Endothelial cell (in vitro differentiated cells): Measurements from ENCODE around the gene NR5A2. TPM values are rescaled to one million over a fixed set of nuclear protein-coding genes. Genes with fewer than 3 reads are reported as not detected.

Source experiments
- DNase-seq: peaks from one replicate; pipeline ENCODE4 v3.0.0; 2021; ENCODE audit warnings: low spot score
- H3K27ac Mint-ChIP-seq: one replicate; pipeline ENCODE4 v1.8.0; 2021; ENCODE audit warnings: mixed read lengths, inconsistent platforms; ENCODE audit not compliant: unreplicated experiment
- H3K27me3 Mint-ChIP-seq: one replicate; pipeline ENCODE4 v1.8.0; 2021; ENCODE audit warnings: mild to moderate bottlenecking, moderate library complexity, mixed read lengths, inconsistent platforms; ENCODE audit not compliant: unreplicated experiment
- H3K36me3 Mint-ChIP-seq: one replicate; pipeline ENCODE4 v1.8.0; 2021; ENCODE audit warnings: mild to moderate bottlenecking, low read depth, mixed read lengths, inconsistent platforms; ENCODE audit not compliant: unreplicated experiment
- H3K4me1 Mint-ChIP-seq: one replicate; pipeline ENCODE4 v1.8.0; 2021; ENCODE audit warnings: mild to moderate bottlenecking, mixed read lengths, inconsistent platforms; ENCODE audit not compliant: unreplicated experiment
- H3K4me3 Mint-ChIP-seq: one replicate; pipeline ENCODE4 v1.8.0; 2021; ENCODE audit warnings: mild to moderate bottlenecking, mixed read lengths, inconsistent platforms; ENCODE audit not compliant: unreplicated experiment
- H3K9me3 Mint-ChIP-seq: one replicate; pipeline ENCODE4 v1.8.0; 2021; ENCODE audit warnings: mixed read lengths, inconsistent platforms; ENCODE audit not compliant: unreplicated experiment
- total RNA-seq: library from RNA; stranded (reverse); fragmentation: NEBNext Ultra II Directional; extraction: Animal tissue kit (Norgen Biotek cat#: 25700); gene quantifications from one replicate; pipeline ENCODE4 v1.2.1, GENCODE V29; 2021; ENCODE audit not compliant: unreplicated experiment
- TF ChIP-seq, protein P1 (sequence below): fragments of 200-600 bp; sonication (generic); IDR thresholded peaks from one replicate; pipeline ENCODE4 v1.5.0; 2021; ENCODE audit warnings: antibody characterized with exemption; ENCODE audit not compliant: unreplicated experiment

Gene NR5A2
- total RNA-seq, 1 donor from 2014 or later: 7.0 TPM

- Mint-ChIP-seq H3K4me3 (no peak overlapping the region), H3K27ac (no peak overlapping the region), H3K9me3 (no peaks in the 10 kb centered on the region), H3K4me1 (peaks cover 6% of the 10 kb centered on the region), H3K36me3 (no peaks in the 10 kb centered on the region), H3K27me3 (peaks cover 5% of the 10 kb centered on the region)
- DNase-seq: no peak
- TF ChIP-seq, protein P1, sequence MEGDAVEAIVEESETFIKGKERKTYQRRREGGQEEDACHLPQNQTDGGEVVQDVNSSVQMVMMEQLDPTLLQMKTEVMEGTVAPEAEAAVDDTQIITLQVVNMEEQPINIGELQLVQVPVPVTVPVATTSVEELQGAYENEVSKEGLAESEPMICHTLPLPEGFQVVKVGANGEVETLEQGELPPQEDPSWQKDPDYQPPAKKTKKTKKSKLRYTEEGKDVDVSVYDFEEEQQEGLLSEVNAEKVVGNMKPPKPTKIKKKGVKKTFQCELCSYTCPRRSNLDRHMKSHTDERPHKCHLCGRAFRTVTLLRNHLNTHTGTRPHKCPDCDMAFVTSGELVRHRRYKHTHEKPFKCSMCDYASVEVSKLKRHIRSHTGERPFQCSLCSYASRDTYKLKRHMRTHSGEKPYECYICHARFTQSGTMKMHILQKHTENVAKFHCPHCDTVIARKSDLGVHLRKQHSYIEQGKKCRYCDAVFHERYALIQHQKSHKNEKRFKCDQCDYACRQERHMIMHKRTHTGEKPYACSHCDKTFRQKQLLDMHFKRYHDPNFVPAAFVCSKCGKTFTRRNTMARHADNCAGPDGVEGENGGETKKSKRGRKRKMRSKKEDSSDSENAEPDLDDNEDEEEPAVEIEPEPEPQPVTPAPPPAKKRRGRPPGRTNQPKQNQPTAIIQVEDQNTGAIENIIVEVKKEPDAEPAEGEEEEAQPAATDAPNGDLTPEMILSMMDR: no peak
Observed at GRCh38 chr1:200198236-200198635, 170.7 kb downstream of the NR5A2 start.

GRCh38 chr1:200205216-200205995 is 177.9 kb downstream of the NR5A2 start:
- H3K36me3 Mint-ChIP-seq: no peaks in the 10 kb centered on the region
- H3K27ac Mint-ChIP-seq: no peak overlapping the region
- no peak for DNase-seq
- peaks cover 2% of the 10 kb centered on the region for H3K27me3 Mint-ChIP-seq
- TF ChIP-seq, protein P1: no peak
- H3K4me1 Mint-ChIP-seq: no peaks in the 10 kb centered on the region
- H3K9me3 Mint-ChIP-seq: no peaks in the 10 kb centered on the region
- no peak overlapping the region for H3K4me3 Mint-ChIP-seq

GRCh38 chr1:200206340-200206739 is 178.8 kb downstream of the NR5A2 start:
- H3K4me3 Mint-ChIP-seq: no peak overlapping the region
- peaks cover 2% of the 10 kb centered on the region for H3K27me3 Mint-ChIP-seq
- H3K4me1 Mint-ChIP-seq: no peaks in the 10 kb centered on the region
- TF ChIP-seq, protein P1: no peak
- no peaks in the 10 kb centered on the region for H3K9me3 Mint-ChIP-seq
- no peak overlapping the region for H3K27ac Mint-ChIP-seq
- H3K36me3 Mint-ChIP-seq: no peaks in the 10 kb centered on the region
- no peak for DNase-seq

DNA sequence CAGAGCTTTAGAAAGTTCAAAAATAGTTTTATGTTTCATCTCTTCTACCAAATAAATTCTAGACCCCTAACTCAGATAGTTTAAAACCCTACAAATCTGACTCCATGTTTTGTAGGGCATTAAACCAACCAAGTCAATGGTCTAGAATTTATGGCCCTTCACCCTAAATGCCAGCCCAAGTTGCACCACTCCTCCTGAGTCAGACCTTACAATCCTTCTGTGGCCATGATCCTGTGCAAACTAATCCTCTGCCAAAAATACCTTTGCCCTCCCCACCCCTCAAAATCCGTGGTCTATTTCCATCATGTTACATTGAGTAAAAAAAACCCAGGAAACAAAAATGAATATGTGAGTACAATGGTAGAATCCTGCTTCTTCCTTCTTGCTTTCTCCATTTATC is 179.3 kb downstream of the NR5A2 start:
- Mint-ChIP-seq H3K4me3 (no peak overlapping the region), H3K36me3 (no peaks in the 10 kb centered on the region), H3K27ac (no peak overlapping the region), H3K4me1 (no peaks in the 10 kb centered on the region), H3K9me3 (no peaks in the 10 kb centered on the region), H3K27me3 (peaks cover 2% of the 10 kb centered on the region)
- DNase-seq: no peak
- TF ChIP-seq, protein P1: no peak

GRCh38 chr1:200207711-200208126 is 180.2 kb downstream of the NR5A2 start:
- Mint-ChIP-seq H3K27me3 (no peaks in the 10 kb centered on the region), H3K4me1 (no peaks in the 10 kb centered on the region), H3K9me3 (no peaks in the 10 kb centered on the region), H3K4me3 (no peak overlapping the region), H3K27ac (no peak overlapping the region), H3K36me3 (no peaks in the 10 kb centered on the region)
- TF ChIP-seq, protein P1: no peak
- no peak for DNase-seq
